Ishikawa (cell line): Measurements from ENCODE around the gene SOX21.

Experiments
- CEBPB ChIP-seq: IDR thresholded peaks from 2 replicates; pipeline ENCODE4 v1.6.1; 2012
- CREB1 ChIP-seq: IDR thresholded peaks from 2 replicates; pipeline ENCODE4 v1.6.1; 2012; ENCODE audit warnings: low read depth
- EGR1 ChIP-seq: IDR thresholded peaks from 2 replicates; pipeline ENCODE4 v1.6.1; 2012
- EP300 ChIP-seq: IDR thresholded peaks from 2 replicates; pipeline ENCODE4 v1.6.1; 2012; ENCODE audit warnings: borderline replicate concordance
- FOXM1 ChIP-seq: IDR thresholded peaks from 2 replicates; pipeline ENCODE4 v1.6.1; 2012; ENCODE audit warnings: low read depth, borderline replicate concordance
- MAX ChIP-seq: IDR thresholded peaks from 2 replicates; pipeline ENCODE4 v1.6.1; 2012
- NFIC ChIP-seq: IDR thresholded peaks from 2 replicates; pipeline ENCODE4 v1.6.1; 2012
- RAD21 ChIP-seq: IDR thresholded peaks from 2 replicates; pipeline ENCODE4 v1.6.1; 2012; ENCODE audit warnings: low read depth
- REST ChIP-seq: IDR thresholded peaks from 2 replicates; pipeline ENCODE4 v1.6.1; 2012; ENCODE audit warnings: low read depth, mild to moderate bottlenecking
- TAF1 ChIP-seq: IDR thresholded peaks from 2 replicates; pipeline ENCODE4 v1.6.1; 2012; ENCODE audit warnings: low read depth, mild to moderate bottlenecking
- TEAD4 ChIP-seq: IDR thresholded peaks from 2 replicates; pipeline ENCODE4 v1.6.1; 2012
- YY1 ChIP-seq: IDR thresholded peaks from 2 replicates; pipeline ENCODE4 v1.6.1; 2012; ENCODE audit warnings: low read depth
- ZBTB7A ChIP-seq: IDR thresholded peaks from 2 replicates; pipeline ENCODE4 v1.6.1; 2012; ENCODE audit warnings: low read depth

GRCh38 chr13:94758436-94758960 is 46.2 kb upstream of the SOX21 start:
- no peak for TF ChIP-seq CREB1
- no peak for TF ChIP-seq EP300
- TF ChIP-seq RAD21: no peak
- TF ChIP-seq REST: no peak
- no peak for TF ChIP-seq TEAD4
- TF ChIP-seq FOXM1: no peak
- TF ChIP-seq ZBTB7A: no peak
- no peak for TF ChIP-seq YY1
- no peak for TF ChIP-seq EGR1
- TF ChIP-seq MAX: no peak
- TF ChIP-seq CEBPB: no peak
- no peak for TF ChIP-seq TAF1
- TF ChIP-seq NFIC: no peak
